ENCODE measurements around the gene CTNNA1. TPM values are rescaled to one million over a fixed set of nuclear protein-coding genes. Genes with fewer than 3 reads are reported as not detected.

Gene CTNNA1
- total and polyA plus RNA-seq, 9 of the 15 experiments (the other 6 are each of a cell fraction or from before 2014, with no cell fraction given): 29.6 to 117 (median 89.1) TPM

GRCh38 chr5:138844125-138844461 lies 90.9 kb downstream of the CTNNA1 start:
- 95% methylated on average over 4 of the region's 4 CpGs for WGBS (ENCODE audit: insufficient coverage, low coverage, missing lambda C conversion rate)
- H3K9me1 ChIP-seq (ENCODE audit: control insufficient read depth, insufficient read depth, low read length): no peaks in the 10 kb centered on the region
- ChIA-PET POLR2A (interaction anchor here (0.9 kb wide), 1 partner anchor 125 kb away, joined by 4 read pairs; no protein-coding TSS in a partner anchor), CTCF (ENCODE audit: low intra/inter-chr PET ratio) (no interaction called here)
- FAIRE-seq: no peak
- BruUV-seq (replicated peaks): no TSS peak
- H3K27me3 ChIP-seq (ENCODE audit: control insufficient read depth in 2 of 2, insufficient read depth in 2 of 2, low read length in 2 of 2): no peaks in the 10 kb centered on the region
- H3K36me3 ChIP-seq (ENCODE audit: control insufficient read depth, insufficient read depth, low read length): peaks cover 4% of the 10 kb centered on the region; the same call in 1 of the 3 replicates
- no peak overlapping the region for H3K9ac ChIP-seq (ENCODE audit: insufficient read depth in 1 of 2, low read depth in 2 of 2, low read length in 2 of 2)
- no peaks in the 10 kb centered on the region for H3K9me3 ChIP-seq (replicated peaks; ENCODE audit: control insufficient read depth, insufficient read depth, low read depth, low read length)
- no peaks in the 10 kb centered on the region; the same call in 1 of the 2 replicates for H4K20me1 ChIP-seq (replicated peaks; ENCODE audit: control insufficient read depth, insufficient read depth, low read length)
- no peak overlapping the region for H3K27ac ChIP-seq (ENCODE audit: extremely low read depth, low read depth, low read length)
- no peaks in the 10 kb centered on the region for H3K4me1 ChIP-seq (replicated peaks in 1 of 2; ENCODE audit: control insufficient read depth in 2 of 2, insufficient read depth in 2 of 2, low read length in 2 of 2)
- in situ Hi-C loops (cut with MboI) (no loop called here), intact Hi-C loops (cut with micrococcal nuclease) (no loop called here)
- no peak overlapping the region for H2AFZ ChIP-seq (ENCODE audit: low read depth, low read length)
- H3K79me2 ChIP-seq (ENCODE audit: control insufficient read depth, insufficient read depth, low read length): no peaks in the 10 kb centered on the region
- H3K4me2 ChIP-seq (ENCODE audit: insufficient read depth, low read length): no peak overlapping the region
- ATAC-seq: no peak
- TF ChIP-seq KDM2B (CRISPR knock-in tag; IDR thresholded peaks at IDR 0.05) (no peak), ZNF696 (CRISPR knock-in tag; conservative IDR thresholded peaks at IDR 0.05) (no peak), HOMEZ (CRISPR knock-in tag; IDR thresholded peaks at IDR 0.05) (no peak), ZBTB5 (IDR thresholded peaks at IDR 0.05) (no peak), U2AF2 (optimal IDR thresholded peaks at IDR 0.05; ENCODE audit: low read depth, low read length) (no peak), FOXK2 (conservative IDR thresholded peaks at IDR 0.05 in 1 of 2, IDR thresholded peaks at IDR 0.05 in 1 of 2; ENCODE audit: low read depth in 2 of 2) (no peak), RBM22 (IDR thresholded peaks at IDR 0.05; ENCODE audit: low read depth, low read length, poor library complexity, severe bottlenecking) (no peak), NFYB (IDR thresholded peaks at IDR 0.05; ENCODE audit: extremely low read depth, insufficient read length) (no peak), FOSL1 (tag; conservative IDR thresholded peaks at IDR 0.05) (no peak), ZNF133 (CRISPR knock-in tag; IDR thresholded peaks at IDR 0.05) (no peak), ZBTB34 (CRISPR knock-in tag; IDR thresholded peaks at IDR 0.05) (no peak), SMAD1 (IDR thresholded peaks at IDR 0.05; ENCODE audit: low read depth, low read length, partially characterized antibody) (no peak), TCF3 (CRISPR knock-in tag; IDR thresholded peaks at IDR 0.05) (no peak), ZBTB43 (CRISPR knock-in tag; IDR thresholded peaks at IDR 0.05) (no peak), TEAD2 (tag; IDR thresholded peaks at IDR 0.05) (no peak), ZBTB2 (IDR thresholded peaks at IDR 0.05) (no peak)
- no peak for DNase-seq (ENCODE audit: extremely low read depth in 1 of 4, low spot score in 3 of 4)
- no peak overlapping the region for H3K4me3 ChIP-seq

Measured in K562 (cell line).